GM12878 (cell line): ENCODE measurements around the gene HNRNPA2B1.

Source experiments
- BCL11A ChIP-seq: IDR thresholded peaks from 2 replicates; pipeline ENCODE4 v1.6.1; 2011; ENCODE audit warnings: low read depth, low read length
- EZH2 ChIP-seq: IDR thresholded peaks from 2 replicates; pipeline ENCODE4 v1.6.1; 2012; ENCODE audit warnings: low read depth, mild to moderate bottlenecking, control low read depth, inconsistent platforms, low read length, borderline replicate concordance; ENCODE audit not compliant: control insufficient read depth
- FOS ChIP-seq: IDR thresholded peaks from 3 replicates; pipeline ENCODE4 v1.6.1; 2011; ENCODE audit warnings: borderline replicate concordance; ENCODE audit not compliant: insufficient read length; ENCODE audit errors: extremely low read depth
- HDAC2 ChIP-seq: fragments of 200-600 bp; sonication (generic); IDR thresholded peaks from 2 replicates; pipeline ENCODE4 v1.6.1; 2017
- NFYB ChIP-seq: IDR thresholded peaks from 2 replicates; pipeline ENCODE4 v1.6.1; 2011; ENCODE audit warnings: low read depth, mild to moderate bottlenecking, low read length, improper control_type of control experiment, moderate library complexity; ENCODE audit not compliant: insufficient read depth
- NR2F1 ChIP-seq: fragments of 450-650 bp; conservative IDR thresholded peaks from 2 replicates; pipeline ENCODE4 v1.6.1; 2017; ENCODE audit warnings: mild to moderate bottlenecking
- REST ChIP-seq: IDR thresholded peaks from 2 replicates; pipeline ENCODE4 v1.6.1; 2012; ENCODE audit warnings: mild to moderate bottlenecking, low read depth, low read length
- YY1 ChIP-seq: IDR thresholded peaks from 2 replicates; pipeline ENCODE4 v1.6.1; 2011; ENCODE audit warnings: low read depth, mild to moderate bottlenecking, low read length
- ZSCAN29 ChIP-seq: fragments of 450-650 bp; IDR thresholded peaks from 2 replicates; pipeline ENCODE4 v1.6.1; 2017; ENCODE audit warnings: mild to moderate bottlenecking, moderate library complexity
- TF ChIP-seq, protein P1 (sequence below), 3 experiments: IDR thresholded peaks in 2 of 3; conservative IDR thresholded peaks in 1 of 3; 2 replicates each; pipeline ENCODE4 v1.5.1; 2011; ENCODE audit warnings: low read depth in 3 of 3, low read length in 3 of 3, mild to moderate bottlenecking in 3 of 3, control low read depth in 2 of 3, moderate library complexity in 2 of 3, inconsistent platforms in 1 of 3, mixed read lengths in 1 of 3; ENCODE audit not compliant: control insufficient read depth in 2 of 3, insufficient read depth in 1 of 3; ENCODE audit errors: extremely low read depth in 1 of 3
- TF ChIP-seq, protein P2 (sequence below): IDR thresholded peaks from 2 replicates; pipeline ENCODE4 v1.6.1; 2011; ENCODE audit warnings: low read depth, mild to moderate bottlenecking, low read length, moderate library complexity, borderline replicate concordance; ENCODE audit errors: extremely low read depth

GRCh38 chr7:26144184-26145080 lies 56.1 kb downstream of the HNRNPA2B1 start:
- no peak for TF ChIP-seq REST
- TF ChIP-seq, protein P1, sequence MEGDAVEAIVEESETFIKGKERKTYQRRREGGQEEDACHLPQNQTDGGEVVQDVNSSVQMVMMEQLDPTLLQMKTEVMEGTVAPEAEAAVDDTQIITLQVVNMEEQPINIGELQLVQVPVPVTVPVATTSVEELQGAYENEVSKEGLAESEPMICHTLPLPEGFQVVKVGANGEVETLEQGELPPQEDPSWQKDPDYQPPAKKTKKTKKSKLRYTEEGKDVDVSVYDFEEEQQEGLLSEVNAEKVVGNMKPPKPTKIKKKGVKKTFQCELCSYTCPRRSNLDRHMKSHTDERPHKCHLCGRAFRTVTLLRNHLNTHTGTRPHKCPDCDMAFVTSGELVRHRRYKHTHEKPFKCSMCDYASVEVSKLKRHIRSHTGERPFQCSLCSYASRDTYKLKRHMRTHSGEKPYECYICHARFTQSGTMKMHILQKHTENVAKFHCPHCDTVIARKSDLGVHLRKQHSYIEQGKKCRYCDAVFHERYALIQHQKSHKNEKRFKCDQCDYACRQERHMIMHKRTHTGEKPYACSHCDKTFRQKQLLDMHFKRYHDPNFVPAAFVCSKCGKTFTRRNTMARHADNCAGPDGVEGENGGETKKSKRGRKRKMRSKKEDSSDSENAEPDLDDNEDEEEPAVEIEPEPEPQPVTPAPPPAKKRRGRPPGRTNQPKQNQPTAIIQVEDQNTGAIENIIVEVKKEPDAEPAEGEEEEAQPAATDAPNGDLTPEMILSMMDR (IDR thresholded peaks at IDR 0.05 in 2 of 3, conservative IDR thresholded peaks at IDR 0.05 in 1 of 3; ENCODE audit: control insufficient read depth in 2 of 3, extremely low read depth in 1 of 3, insufficient read depth in 1 of 3, low read depth in 3 of 3, low read length in 3 of 3), result no peak
- no peak for TF ChIP-seq HDAC2
- no peak for TF ChIP-seq ZSCAN29
- no peak for TF ChIP-seq FOS
- TF ChIP-seq, protein P2, sequence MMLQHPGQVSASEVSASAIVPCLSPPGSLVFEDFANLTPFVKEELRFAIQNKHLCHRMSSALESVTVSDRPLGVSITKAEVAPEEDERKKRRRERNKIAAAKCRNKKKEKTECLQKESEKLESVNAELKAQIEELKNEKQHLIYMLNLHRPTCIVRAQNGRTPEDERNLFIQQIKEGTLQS, result no peak
- no peak for TF ChIP-seq NR2F1
- no peak for TF ChIP-seq EZH2
- TF ChIP-seq BCL11A, result no peak
- TF ChIP-seq YY1, result no peak
- TF ChIP-seq NFYB, result no peak
